ENCODE measurements around the gene RPS19BP1.

RPS19BP1 gene

DNA sequence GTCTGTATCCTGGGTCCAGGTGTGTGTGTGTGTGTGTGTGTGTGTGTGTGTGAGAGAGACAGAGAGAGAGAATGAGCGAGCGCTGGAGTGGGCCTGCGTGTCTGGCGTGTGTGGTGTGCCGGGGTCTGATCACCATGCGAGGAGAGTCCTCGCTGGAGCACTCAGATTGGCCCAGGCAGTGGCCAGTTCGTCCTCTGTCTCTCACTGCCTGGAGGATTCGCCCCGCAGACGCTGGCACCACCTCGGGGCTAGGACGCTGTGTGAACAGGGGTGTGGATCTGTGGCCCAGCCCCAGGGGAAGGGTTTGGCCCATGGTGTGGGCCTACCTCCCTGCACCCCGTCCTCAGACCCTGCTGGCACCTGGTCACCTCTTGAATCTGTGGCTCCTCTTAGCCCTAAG, 26.4 kb upstream of the RPS19BP1 start:
- no peak for DNase-seq

DNA sequence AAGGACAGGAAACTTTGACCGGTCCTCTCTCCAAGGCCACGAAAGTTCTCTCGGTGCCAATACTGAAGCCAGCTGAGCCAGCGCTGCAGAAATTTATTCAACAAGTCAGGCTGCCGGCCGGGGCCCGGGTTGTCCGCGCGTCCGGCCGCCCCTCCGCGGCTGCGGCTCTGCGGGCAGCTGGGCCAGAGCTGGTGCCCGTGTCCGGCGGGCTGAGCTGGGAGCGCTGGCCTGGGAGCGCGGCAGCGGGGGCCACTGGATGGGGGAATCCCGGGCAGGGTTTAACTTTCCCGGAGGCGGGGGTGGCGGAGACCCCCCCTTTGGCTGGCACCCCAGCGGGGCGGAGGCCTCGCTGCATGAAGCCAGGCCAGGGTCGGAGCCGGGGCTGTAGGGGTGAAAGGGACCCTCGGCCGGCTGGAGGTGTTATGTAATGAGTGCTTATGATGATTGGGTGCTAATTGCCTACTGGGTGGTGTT, 25.7 kb upstream of the RPS19BP1 start:
- DNase-seq = no peak

DNA sequence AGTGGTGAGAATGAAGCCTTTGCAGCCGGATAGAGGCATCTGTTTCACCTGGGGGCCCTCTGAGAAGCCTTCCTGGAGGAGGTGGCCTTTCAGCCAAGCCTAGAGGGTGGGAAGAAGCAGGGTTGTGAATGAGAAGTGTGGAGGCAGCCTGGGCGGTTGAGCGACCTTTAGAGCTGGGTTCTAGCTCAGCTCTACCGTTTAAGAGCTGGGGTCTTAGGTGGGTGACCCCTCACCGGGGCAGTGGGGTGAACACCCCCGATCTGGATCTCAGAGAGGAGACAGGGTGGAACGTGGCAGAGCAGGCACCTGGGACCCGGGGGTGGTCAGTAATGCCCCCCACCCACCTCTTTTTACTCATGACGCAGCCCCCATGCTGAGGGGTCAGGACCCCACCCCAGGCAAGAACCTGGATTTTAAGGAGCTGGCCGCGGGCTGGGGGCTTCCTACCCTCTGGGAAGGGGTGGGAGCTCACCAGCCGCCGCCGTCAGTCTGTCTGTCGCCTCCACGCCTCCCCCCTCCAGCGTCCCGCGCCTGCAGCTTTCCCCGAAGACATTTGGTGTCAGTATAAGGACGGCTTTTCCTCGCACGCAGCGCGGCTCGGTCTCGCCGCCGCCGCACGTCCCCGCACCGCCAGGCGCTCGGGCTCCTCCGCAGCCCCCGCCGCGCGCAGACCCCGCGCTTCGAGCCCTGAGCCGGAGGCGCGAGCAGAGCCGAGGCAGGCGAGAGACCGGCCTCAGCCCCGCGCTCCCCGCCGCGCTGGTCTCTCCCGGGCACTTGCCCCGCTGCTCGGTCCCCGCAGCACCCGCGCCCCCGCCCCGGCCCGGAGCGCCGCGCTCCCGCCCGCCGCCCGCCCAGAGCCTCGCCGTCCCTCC, 24.7 kb upstream of the RPS19BP1 start:
- no peak for DNase-seq

DNA sequence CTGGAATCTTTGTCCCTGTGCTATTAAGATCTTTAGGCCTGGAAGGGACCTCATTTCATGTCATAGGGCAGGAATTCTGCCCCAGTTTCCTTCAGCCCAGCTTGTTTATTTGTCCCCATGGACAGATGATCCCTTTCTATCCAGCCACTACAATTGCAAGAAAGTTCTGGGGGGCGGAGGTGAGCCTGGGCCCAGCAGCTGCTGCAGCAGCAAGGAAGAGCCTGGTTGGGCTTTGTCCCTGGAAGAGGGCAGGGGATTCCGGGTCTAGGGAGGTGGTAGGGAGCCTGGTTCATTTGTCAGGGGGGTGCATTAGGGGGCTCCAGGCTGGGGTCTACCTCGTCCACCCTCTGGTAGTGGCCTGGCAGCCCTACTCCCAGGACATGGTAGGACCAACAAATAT, 21.6 kb upstream of the RPS19BP1 start:
- DNase-seq = no peak

DNA sequence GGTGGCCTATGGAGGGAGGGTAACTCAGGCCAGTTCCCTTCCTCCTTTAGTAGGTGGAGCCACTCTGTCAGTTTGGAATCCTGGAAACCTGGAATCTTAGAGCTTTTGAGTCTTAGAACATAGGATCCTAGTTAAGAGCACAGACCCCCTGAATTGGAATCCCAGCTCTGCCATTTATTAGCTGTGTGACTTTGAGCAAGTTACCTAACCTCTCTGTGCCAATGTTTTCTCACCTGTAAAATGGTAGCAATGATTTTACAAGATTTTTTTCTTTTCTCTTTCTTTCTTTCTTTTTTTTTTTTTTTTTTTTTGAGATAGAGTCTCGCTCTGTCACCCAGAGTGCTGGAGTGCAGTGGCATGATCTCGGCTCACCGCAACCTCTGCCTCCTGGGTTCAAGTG, 20.9 kb upstream of the RPS19BP1 start:
- no peak for DNase-seq

DNA sequence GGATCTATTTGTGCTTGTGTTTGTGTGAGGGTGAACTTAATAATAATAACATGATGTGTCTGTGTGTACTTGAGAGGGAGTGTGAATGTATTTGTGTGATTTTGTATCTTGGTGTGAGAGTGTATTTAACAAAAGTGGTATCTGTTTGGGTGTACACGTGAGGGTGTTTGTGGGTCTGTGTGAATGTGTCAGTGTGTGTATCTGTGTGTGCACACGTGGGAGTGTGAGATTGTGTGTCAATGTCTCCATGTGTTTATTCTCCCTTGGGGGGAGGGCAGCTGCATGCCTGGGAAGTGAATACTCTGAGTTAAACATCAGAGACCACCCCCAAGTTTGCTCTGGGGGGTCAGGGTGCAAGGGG, 15.0 kb upstream of the RPS19BP1 start:
- no peak for DNase-seq

DNA sequence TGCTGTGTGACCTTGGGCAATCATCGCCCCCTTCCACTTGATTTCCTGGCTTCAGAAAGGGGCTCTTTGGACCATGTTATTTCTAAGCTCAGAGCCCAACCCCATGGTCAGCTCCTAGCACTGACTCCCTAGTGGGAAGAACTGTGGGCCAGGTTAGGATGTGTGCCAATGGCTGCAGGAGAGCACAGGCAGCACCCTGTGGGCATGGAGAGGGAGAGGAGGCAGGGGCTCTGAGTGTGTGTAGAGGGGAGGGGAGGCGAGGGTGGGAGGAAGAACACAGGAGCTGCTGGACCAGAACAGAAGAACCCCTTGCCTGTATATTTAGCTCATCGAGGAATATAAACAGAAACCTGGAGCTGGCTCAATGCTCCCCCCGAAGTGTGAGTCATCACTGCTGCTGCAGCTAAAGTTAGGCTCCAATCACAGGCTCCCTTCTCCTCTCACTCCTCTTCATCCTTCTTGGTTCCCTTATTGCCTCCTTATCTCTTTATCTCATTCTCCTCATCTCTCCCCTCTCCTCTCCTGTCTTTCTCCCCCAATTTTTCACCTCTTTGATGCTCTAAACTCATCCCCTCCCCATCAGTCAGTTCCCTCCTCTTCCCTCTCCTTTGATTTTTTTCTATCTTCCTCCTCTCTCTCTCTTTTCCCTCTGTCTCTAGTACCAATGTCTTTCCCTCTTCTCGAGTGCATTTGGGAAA, 14.5 kb upstream of the RPS19BP1 start:
- DNase-seq = peak; percentile 50

DNA sequence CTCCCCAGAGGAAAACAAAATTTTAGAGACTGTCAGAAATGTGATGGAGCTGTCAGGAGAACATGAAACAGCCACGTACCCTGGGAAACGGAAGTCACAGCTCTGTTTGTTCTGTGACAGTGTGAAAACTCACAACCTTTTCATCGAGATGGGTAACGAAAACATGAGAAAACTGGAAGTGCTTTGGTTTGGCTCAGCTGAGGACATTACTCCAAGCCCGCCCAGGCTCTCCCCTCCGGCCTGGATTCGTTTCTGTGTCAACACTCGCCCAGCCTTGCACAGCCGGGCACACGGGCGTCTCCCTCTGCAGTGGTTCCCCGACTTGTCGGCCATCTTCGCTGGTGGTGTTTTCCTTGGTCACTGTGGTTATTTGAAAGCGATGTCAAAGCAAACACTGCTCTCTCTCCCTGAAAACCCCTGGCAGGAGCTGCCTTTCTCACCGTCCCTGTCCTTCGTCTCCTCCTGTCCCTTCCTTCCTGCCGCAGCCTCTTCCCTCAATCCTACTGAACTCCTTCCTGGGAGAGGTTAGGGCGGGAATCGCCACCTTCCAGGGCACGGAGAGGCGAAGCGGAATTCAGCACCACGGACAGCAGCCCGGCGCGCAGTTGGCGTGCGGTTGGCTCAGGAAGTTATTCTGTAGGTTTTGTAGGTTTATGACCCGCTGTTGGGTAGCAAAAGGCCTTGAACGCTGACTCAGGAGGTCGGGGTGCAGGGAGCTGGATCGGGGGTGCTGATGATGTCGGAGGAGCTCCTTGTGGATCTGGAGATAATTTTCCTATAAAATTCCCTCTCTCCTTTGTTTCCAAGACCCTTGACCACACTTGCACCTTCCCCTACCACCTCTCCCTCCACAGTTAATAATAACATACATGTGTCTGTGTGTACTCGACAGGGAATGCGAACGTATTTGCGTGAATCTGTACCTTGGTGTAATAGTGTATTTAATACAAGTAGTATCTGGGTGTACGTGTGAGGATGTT, 13.1 kb upstream of the RPS19BP1 start:
- no peak for DNase-seq

DNA sequence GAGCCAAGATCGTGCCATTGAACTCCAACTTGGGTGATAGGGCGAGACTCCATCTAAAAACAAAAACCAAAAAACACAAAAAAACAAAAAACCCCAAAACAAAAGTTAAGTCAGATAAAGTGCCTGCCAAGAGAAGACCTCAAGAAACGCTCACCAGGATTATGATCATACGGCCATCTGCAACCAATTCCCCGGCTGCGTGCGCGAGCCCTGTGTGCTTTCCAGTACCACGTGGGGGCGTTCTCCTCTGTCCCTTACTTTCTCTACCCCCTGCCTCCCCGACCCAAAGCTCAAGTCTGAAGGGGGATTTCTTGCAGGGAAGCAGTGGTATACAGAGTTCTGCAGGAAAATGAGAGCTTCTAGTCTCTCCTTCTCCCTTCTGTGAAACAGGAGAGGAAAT, 10.5 kb upstream of the RPS19BP1 start:
- DNase-seq = peak; percentile 39

DNA sequence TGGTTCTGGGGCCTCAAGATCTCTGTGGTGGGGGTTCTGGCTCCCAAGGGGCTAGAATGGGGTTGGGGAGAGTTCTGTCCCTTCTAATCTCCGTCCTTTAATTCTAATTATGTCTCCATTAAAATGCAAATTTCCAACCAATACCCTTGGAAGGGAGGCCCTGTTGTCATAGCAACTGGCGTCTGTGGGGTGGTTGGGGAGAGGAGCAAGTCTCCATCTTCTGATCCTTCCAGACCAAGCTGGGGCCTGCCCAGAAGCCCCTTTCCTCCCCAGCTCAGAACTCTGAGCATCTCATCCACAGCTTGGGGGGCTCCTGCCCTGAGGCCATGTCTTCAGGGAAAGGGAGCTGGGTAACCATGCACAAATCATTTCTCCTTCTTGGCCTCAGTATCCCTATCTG, 5.4 kb upstream of the RPS19BP1 start:
- DNase-seq = no peak

DNA sequence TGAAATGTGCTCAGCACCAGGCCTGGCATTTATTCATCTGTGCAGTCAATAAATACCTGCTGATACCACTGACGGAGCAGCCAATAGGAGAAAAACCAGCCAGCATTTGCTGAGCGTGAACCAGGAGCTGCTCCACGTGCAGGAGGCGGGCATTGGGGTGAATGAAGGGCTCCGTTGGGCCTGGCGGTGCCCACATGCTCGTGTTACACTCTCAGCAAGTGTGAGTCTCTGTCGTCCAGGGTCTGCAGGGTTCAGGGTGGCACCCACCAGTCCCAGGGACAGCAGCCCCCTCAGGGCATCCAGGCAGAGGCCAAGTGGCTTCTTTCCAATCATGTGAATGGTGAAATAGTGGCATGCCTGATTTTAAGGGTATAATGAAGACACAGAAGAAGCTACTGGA, 4.2 kb upstream of the RPS19BP1 start:
- no peak for DNase-seq

DNA sequence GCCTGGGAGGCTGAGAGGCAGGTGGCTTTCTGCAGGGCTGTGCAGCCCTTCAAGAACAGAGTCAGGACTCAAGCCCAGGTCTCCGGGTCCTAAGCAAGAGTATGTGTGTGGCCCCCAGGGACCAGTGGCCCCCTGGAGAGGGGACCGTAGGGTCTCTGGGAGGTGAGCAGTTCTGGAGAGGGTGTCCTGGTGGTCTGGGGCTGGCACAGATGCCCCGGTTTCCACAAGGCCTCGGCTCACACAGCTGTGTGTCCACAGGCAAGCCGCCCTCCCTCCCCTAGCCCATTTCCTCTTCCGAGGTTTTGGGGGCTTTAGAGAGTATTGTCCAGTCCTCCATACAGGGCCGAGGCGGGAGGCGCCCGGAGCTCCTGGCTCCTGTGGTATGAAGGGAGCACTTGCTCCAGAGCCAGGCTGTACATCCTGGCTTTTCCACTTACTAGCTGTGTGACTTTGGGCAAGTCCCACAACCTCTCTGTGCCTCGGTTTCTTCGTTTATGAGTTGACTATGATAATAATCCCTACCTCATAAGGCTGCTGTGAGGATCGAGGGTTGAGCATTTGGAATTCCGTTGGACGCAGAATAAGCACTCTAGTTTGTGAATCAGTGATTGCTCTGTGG, 3.4 kb upstream of the RPS19BP1 start:
- DNase-seq = no peak

DNA sequence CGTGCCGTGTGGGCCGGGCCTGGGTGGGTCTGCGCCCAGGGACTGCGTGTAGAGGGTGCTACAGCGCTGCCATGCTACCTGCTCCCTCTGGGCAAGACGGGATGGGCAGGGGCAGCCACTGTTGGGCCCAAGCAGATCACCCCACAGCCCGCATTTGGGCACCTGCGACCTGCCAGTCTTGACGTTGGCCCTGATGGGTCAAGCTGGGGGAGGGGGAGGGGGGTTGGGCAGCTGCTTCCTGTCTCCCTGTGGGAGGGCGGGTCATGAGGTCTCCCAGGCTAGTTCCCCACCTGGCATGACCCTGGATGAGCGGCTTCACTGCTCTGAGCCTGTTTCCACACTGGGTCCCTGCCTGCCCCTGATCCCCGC, 2.8 kb upstream of the RPS19BP1 start:
- no peak for DNase-seq

DNA sequence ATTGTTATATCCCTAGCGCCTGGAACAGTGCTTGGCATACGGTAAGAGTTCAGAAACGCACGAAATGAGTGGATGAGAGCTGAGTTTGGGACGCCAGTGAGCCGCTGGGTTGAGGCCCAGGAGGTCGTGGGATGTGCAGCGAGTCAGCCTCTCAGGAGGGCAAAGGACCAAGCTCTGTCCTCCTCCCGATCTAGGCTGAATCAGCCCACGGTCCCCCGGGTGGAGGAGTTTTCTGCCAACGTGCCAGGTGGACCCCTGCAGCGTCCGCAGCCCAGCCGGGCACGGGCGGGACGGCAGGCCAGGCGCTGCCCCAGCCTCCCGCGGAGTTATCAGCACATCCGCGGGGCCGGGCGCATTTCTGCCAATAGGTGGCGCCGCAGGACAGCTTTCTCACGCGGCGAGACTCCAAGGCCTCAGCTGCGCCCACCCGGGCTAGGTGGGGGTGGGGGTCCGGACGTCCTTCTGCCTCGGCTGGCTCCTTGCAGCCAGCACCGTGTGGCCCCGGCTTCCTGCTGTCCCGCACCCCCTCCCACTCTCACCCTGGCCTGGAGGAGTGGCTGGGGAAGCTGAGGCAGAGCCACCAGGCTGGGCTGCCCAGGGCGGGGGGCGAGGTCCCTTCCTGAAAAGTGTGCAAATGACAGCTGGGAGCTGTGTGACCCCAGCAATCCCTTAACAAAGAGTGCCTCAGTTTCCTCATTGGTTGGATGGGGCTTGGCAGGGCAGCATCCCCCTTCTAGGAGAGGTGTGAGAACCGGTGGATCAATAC, 2.2 kb upstream of the RPS19BP1 start:
- peak; percentile 76 for DNase-seq

DNA sequence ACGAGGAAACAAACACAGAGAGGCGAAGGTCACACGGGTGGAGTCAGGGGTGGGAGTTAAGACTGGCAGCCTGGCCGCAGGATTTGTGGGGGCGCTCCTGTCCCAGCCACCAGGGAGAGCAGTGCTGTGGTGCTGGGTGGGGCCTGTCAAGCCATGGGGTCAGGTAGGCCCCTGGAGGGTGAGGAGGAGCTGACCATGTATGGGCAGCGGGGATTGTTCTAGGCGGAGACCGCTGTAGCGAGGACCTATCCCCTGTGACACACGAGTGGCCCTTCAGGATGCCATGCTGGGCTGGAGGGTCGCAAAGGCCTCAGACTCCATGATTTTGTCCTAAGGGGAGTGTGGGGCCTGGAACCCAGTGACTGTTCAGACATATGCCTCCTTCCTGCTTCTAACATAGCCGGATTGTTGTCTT, 1.6 kb upstream of the RPS19BP1 start:
- DNase-seq = no peak

DNA sequence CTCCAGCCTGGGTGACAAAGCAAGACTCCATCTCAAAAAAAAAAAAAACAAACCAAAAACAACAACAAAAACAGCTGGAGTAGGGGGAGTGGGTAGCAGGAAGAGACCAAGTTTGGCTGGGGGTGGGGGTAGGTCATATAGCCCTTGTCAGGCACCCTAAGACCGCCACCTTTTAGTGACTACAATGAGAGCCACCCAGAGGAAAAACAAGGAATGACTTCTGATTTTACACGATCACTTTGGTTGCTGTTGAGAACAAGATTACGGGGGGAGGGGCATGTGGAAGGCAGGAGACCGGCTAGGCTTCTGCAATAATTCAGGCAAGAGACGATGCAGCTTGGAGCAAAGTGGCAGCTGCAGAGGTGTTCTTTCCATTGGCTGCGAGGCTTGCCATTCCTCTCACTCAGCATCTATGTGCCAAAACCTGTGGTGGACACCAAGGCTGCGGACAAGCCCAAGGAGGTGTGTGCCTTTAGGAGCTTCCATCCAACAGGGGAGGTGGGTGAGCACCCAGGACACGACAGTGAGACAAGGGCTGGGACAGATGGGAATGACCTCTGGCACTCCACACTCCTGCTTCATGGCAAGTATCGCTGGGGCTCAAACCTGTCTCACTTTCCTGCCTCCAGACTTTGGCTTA, 1.7 kb downstream of the RPS19BP1 start:
- DNase-seq = peak; percentile 45

DNA sequence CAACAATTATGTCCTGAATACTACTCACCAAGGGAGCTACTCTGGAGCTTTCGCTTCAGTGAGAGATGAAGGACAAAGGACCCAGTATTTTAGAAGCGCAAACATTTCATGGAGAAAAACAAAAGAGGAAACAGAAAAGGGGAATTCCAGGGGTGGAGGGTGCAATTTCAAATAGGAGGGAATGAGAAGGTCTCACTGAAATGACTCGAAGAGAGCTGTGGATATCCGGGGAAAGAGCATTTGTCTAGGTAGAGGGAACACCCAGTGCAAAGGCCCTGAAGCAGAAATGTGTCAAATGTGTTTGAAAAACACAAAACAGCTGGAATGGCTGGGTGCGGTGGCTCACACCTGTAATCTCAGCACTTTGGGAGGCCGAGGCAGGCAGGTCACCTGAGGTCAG, 2.4 kb downstream of the RPS19BP1 start:
- no peak for DNase-seq

DNA sequence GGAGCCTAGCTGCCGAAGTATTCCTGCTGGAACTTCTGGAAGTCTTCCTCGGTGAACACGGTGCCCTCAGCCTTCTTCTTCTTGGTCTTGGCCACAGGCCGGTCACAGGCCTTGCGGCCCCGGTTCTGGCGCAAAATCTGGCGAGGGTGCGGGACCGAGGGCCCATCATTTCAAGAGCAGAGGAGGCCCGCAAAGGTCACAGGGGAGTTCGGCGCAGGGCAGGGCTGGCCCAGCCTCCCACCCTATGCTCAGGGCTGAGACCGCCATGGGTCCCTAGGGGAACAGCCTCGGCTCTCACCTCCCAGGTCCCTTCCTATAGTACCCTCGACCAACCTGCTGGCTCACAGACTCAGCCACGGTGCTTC, 3.1 kb downstream of the RPS19BP1 start:
- no peak for DNase-seq

DNA sequence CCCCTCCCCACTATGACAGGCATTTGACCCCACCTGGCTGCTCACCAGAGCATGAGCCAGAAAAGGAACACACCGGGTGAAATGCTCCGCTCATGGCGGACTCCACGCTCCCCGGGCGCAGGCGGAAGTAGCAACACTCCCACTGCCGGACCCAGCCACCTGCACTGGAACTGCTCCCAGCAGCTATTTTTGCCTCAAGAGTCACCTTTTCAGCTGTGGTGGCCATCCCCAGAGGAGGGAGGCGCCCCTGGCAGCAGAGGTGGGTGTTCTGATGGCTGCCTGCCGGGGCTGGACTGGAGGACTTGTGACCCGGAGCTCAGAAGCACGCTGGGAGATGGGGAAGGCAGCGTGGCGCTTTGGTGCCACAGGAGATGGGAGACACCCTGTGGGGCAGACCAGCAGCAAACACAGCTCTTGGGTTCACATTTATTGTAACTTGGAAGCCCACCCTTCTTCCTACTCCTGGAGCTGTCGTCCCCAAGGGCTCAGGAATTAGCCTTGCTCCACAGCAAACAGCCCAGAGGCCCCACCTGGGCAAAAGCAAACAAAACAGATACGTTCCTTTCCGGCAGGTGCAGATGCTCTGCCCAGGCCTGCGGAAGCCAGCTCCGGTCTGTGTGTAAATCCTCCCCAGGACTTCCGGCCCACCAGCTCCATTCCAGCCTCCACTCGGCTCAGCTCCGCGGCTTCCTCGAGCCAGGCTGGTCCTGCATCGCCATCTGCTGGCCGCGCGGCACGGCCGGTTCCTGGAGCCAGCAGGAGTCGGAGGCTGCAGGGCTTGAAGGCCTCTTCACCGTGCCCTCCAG, 3.7 kb downstream of the RPS19BP1 start:
- DNase-seq = peak; percentile 86

DNA sequence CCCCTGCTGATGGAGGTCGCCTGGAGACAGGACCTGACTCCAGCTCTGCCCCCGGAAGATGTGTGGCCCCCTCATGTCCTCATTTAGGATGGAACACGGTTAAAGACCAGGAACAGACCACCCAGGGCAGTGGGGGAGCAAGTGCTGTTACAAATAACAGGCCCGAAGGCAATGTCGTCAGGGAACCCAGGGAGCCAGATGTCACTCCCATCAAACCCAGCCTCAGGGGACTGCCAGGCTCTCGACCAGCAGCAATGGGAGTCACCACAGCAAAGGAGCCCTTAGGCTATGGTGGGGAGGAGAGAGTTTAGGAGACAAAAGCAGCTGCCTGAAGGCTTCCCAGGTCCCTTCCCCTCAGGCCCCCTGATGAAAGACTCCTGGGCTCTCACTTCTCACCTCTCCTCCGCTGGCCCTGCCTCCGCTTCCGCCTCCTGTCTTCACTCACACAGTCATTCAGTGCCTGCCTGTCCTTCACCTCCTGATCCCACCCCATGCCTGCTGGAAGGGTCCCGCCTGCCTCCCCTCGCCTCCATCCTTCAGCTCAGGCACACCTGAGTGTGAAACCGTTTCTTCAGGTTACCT, 4.4 kb downstream of the RPS19BP1 start:
- peak; percentile 39 for DNase-seq

Data from EL (cell line).